K562 (cell line): Measurements from ENCODE around the gene KLHL30. TPM values are rescaled to one million over a fixed set of nuclear protein-coding genes. Genes with fewer than 3 reads are reported as not detected.

Experiments
- BMI1 ChIP-seq: fragments of 150-350 bp; IDR thresholded peaks from 2 replicates; pipeline ENCODE4 v1.6.1; 2014; ENCODE audit warnings: low read length
- CHD7 ChIP-seq: fragments of 200-600 bp; sonication (generic); IDR thresholded peaks from one replicate; pipeline ENCODE4 v1.6.1; 2012; ENCODE audit warnings: mild to moderate bottlenecking, low read depth, low read length, inconsistent platforms
- CXXC5 ChIP-seq: fragments of 250-450 bp; sonication (Bioruptor Pico); IDR thresholded peaks from 2 replicates; pipeline ENCODE4 v1.8.0; 2022; ENCODE audit warnings: inconsistent platforms, mild to moderate bottlenecking, moderate library complexity
- KAT8 ChIP-seq: fragments of 450-650 bp; IDR thresholded peaks from 2 replicates; pipeline ENCODE4 v1.6.1; 2016; ENCODE audit warnings: low read depth, mild to moderate bottlenecking
- MXI1 ChIP-seq: IDR thresholded peaks from 2 replicates; pipeline ENCODE4 v1.6.1; 2011; ENCODE audit warnings: low read depth, mild to moderate bottlenecking, improper control_type of control experiment, low read length
- POLR3G ChIP-seq: IDR thresholded peaks from 2 replicates; pipeline ENCODE4 v1.6.1; 2011; ENCODE audit not compliant: insufficient read length, insufficient replicate concordance; ENCODE audit errors: extremely low read depth
- RERE ChIP-seq: sonication (generic); formaldehyde crosslinking; IDR thresholded peaks from 2 replicates; pipeline ENCODE4 v1.8.0; 2023; ENCODE audit warnings: missing genetic modification reagents, mild to moderate bottlenecking, borderline replicate concordance
- polyA plus RNA-seq, 8 experiments: library from polyadenylated mRNA; depleted of rRNA in 4 of 8; stranded (reverse) in 5 of 8; unstranded in 3 of 8; fragments of >200 nt; fragmentation: Nextera tagmentation in 2 of 8; fragmentation: Illumina TruSeq in 1 of 8; extraction: Ambion mirVana in 2 of 8; extraction: Trizol in 1 of 8; gene quantifications; 2 replicates each; pipeline versions ENCODE4 v1.2.1 to v1.2.3, GENCODE V29; 2011 to 2014; ENCODE audit warnings: inconsistent platforms in 1 of 8, missing spikeins in 1 of 8
- total RNA-seq, 7 experiments: library from RNA; depleted of rRNA in 6 of 7; stranded (reverse); fragments of >200 nt in 6 of 7; fragmentation: Illumina TruSeq in 2 of 7; extraction: Trizol in 2 of 7; gene quantifications; 2 replicates each; pipeline versions ENCODE4 v1.2.1 to v1.2.3, GENCODE V29; 2011 to 2021; ENCODE audit warnings: low replicate concordance in 1 of 7

Gene KLHL30
- total and polyA plus RNA-seq, 9 of the 15 experiments (the other 6 are each of a cell fraction or from before 2014, with no cell fraction given) = 0.04 TPM; not detected in 8

GRCh38 chr2:238104691-238105371, 33.6 kb upstream of the KLHL30 start (continued):
- no peak for TF ChIP-seq CHD7
- no peak for TF ChIP-seq KAT8
- TF ChIP-seq CXXC5 (CRISPR knock-in tag) = no peak
- no peak for TF ChIP-seq MXI1
- no peak for TF ChIP-seq POLR3G
- TF ChIP-seq BMI1 = no peak
- no peak for TF ChIP-seq RERE (CRISPR knock-in tag)
